Right cardiac atrium (tissue), 5 donors: ENCODE results near the gene SERPINA4. TPM values are rescaled to one million over a fixed set of nuclear protein-coding genes. Genes with fewer than 3 reads are reported as not detected.

Source experiments
- ATAC-seq, 2 donors: fragments of 200-7000 bp; cut with Tn5 transposase; one replicate each; pipeline versions ENCODE4 v1.8.0 to v1.9.1; 2020; ENCODE audit warnings: moderate library complexity in 2 of 2, mild to moderate bottlenecking in 1 of 2
- DNase-seq, 3 donors: peaks; one replicate each; pipeline ENCODE4 v3.0.0-alpha.2; 2020
- H3K27ac ChIP-seq: one replicate; pipeline ENCODE4 v1.5.1; 2013; ENCODE audit warnings: mild to moderate bottlenecking, low read length, control low read depth, moderate library complexity
- H3K27me3 ChIP-seq: one replicate; pipeline ENCODE4 v1.6.1; 2013; ENCODE audit not compliant: control insufficient read depth, insufficient read depth
- H3K4me1 ChIP-seq: one replicate; pipeline ENCODE4 v1.6.1; 2013; ENCODE audit warnings: low read length; ENCODE audit not compliant: control insufficient read depth, insufficient read depth
- H3K4me3 ChIP-seq: one replicate; pipeline ENCODE4 v1.5.1; 2013; ENCODE audit warnings: low read length, control low read depth
- H3K9me3 ChIP-seq: one replicate; pipeline ENCODE4 v1.6.1; 2013; ENCODE audit warnings: low read length; ENCODE audit not compliant: control insufficient read depth
- WGBS: extraction: QIAGEN DNeasy Blood & Tissue Kit; methylation state at CpG from one replicate; pipeline ENCODE4 v1.1.7; 2013; 5-methylcytosine and 5-hydroxymethylcytosine counted together
- intact Hi-C, 4 donors: fragments of 100-400 bp; cut with DNase I; formaldehyde crosslinking; loops; one replicate each; pipeline versions ENCODE4 v1.11.0 to v1.14.0; 2022 to 2023
- polyA plus RNA-seq: library from polyadenylated mRNA; stranded (reverse); fragments of 200-250 nt; gene quantifications from one replicate; pipeline ENCODE4 v1.2.3, GENCODE V29; 2013
- total RNA-seq, 4 donors: library from RNA; stranded (reverse); fragmentation: NEBNext Ultra II Directional; extraction: Animal tissue kit (Norgen Biotek cat#: 25700); gene quantifications; one replicate each; pipeline ENCODE4 v1.2.1, GENCODE V29; 2021
- donor health status: healthy with polysubstance abuse.
- donor health status: DM: no; HTN: yes; CAD: no.
- donor health status: DM: no; HTN: no; CAD: no.
- donor health status: DM: no; HTN: yes; CAD: no; lungs with severe emphysema.
- donor health status: DM: yes; HTN: yes; CAD: no.

Gene SERPINA4
- total and polyA plus RNA-seq, 5 donors, result not detected

GRCh38 chr14:94543449-94544124 lies 17.7 kb upstream of the SERPINA4 start:
- no peak overlapping the region for H3K4me3 ChIP-seq
- no peak overlapping the region for H3K27ac ChIP-seq
- H3K9me3 ChIP-seq, result peaks cover 3% of the 10 kb centered on the region
- intact Hi-C loops, result loop anchor here in 1 of 4 donors (10.0 kb wide), 1 partner anchor 119 kb away; no protein-coding TSS in a partner anchor
- 79% methylated on average over 15 of the region's 15 CpGs for WGBS
- ATAC-seq (no peak), DNase-seq (peak in 1 of 3 donors; percentile 40)
- no peaks in the 10 kb centered on the region for H3K27me3 ChIP-seq
- peaks cover 7% of the 10 kb centered on the region for H3K4me1 ChIP-seq

- WGBS, result 52% methylated on average over 7 of the region's 7 CpGs
- Histone ChIP-seq H3K27me3 (no peaks in the 10 kb centered on the region), H3K27ac (no peak overlapping the region), H3K4me1 (peaks cover 7% of the 10 kb centered on the region), H3K9me3 (peaks cover 3% of the 10 kb centered on the region), H3K4me3 (no peak overlapping the region)
- DNase-seq (no peak), ATAC-seq (no peak)
- intact Hi-C loops, result loop anchor here in 1 of 4 donors (10.0 kb wide), 1 partner anchor 120 kb away; no protein-coding TSS in a partner anchor
Measured at GRCh38 chr14:94544726-94545125, 16.5 kb upstream of the SERPINA4 start.

GRCh38 chr14:94545131-94545841 lies 16.0 kb upstream of the SERPINA4 start:
- ATAC-seq (no peak), DNase-seq (peak in 1 of 3 donors; percentile 26)
- Histone ChIP-seq H3K4me1 (peaks cover 5% of the 10 kb centered on the region), H3K9me3 (peaks cover 3% of the 10 kb centered on the region), H3K4me3 (no peak overlapping the region), H3K27me3 (no peaks in the 10 kb centered on the region), H3K27ac (no peak overlapping the region)
- intact Hi-C loops, result loop anchor here in 1 of 4 donors (10.0 kb wide), 1 partner anchor 120 kb away; no protein-coding TSS in a partner anchor
- 54% methylated on average over 15 of the region's 15 CpGs for WGBS

- Histone ChIP-seq H3K27ac (no peak overlapping the region), H3K4me3 (no peak overlapping the region), H3K9me3 (peaks cover 3% of the 10 kb centered on the region), H3K4me1 (no peaks in the 10 kb centered on the region), H3K27me3 (no peaks in the 10 kb centered on the region)
- 87% methylated on average over 8 of the region's 8 CpGs for WGBS
- DNase-seq, result no peak
- intact Hi-C loops, result loop anchor here in 1 of 4 donors (10.0 kb wide), 1 partner anchor 122 kb away; no protein-coding TSS in a partner anchor
- no peak for ATAC-seq
Measured at GRCh38 chr14:94547151-94547680, 14.0 kb upstream of the SERPINA4 start.

- intact Hi-C loops, result loop anchor here in 1 of 4 donors (10.0 kb wide), 1 partner anchor 123 kb away; no protein-coding TSS in a partner anchor
- WGBS, result 65% methylated on average over 4 of the region's 4 CpGs
- Histone ChIP-seq H3K4me1 (no peaks in the 10 kb centered on the region), H3K9me3 (peaks cover 3% of the 10 kb centered on the region), H3K27ac (no peak overlapping the region), H3K27me3 (no peaks in the 10 kb centered on the region), H3K4me3 (no peak overlapping the region)
- DNase-seq (peak in 1 of 3 donors; percentile 31), ATAC-seq (no peak)
Measured at GRCh38 chr14:94547726-94548125, 13.5 kb upstream of the SERPINA4 start.

- Histone ChIP-seq H3K4me3 (no peak overlapping the region), H3K27me3 (no peaks in the 10 kb centered on the region), H3K4me1 (no peaks in the 10 kb centered on the region), H3K27ac (no peak overlapping the region), H3K9me3 (peaks cover 3% of the 10 kb centered on the region)
- DNase-seq (peak in 1 of 3 donors; percentile 29), ATAC-seq (no peak)
- intact Hi-C loops, result loop anchor here in 1 of 4 donors (10.0 kb wide), 1 partner anchor 124 kb away; no protein-coding TSS in a partner anchor
- WGBS, result 78% methylated on average over 14 of the region's 14 CpGs
Measured at GRCh38 chr14:94548131-94548998, 12.9 kb upstream of the SERPINA4 start.

GRCh38 chr14:94548999-94549985 lies 11.9 kb upstream of the SERPINA4 start:
- no peak overlapping the region for H3K4me3 ChIP-seq
- H3K4me1 ChIP-seq, result no peaks in the 10 kb centered on the region
- 24% methylated on average over 24 of the region's 24 CpGs for WGBS
- no peaks in the 10 kb centered on the region for H3K27me3 ChIP-seq
- H3K9me3 ChIP-seq, result peaks cover 3% of the 10 kb centered on the region
- no peak overlapping the region for H3K27ac ChIP-seq
- intact Hi-C loops, result loop anchor here in 1 of 4 donors (10.0 kb wide), 1 partner anchor 124 kb away; no protein-coding TSS in a partner anchor
- peak; percentile 68 to 82 for ATAC-seq
- peak; percentile 55 to 83 (median 77) for DNase-seq

GRCh38 chr14:94550041-94550440 lies 11.2 kb upstream of the SERPINA4 start:
- Histone ChIP-seq H3K4me3 (no peak overlapping the region), H3K27me3 (no peaks in the 10 kb centered on the region), H3K9me3 (peaks cover 3% of the 10 kb centered on the region), H3K4me1 (no peaks in the 10 kb centered on the region), H3K27ac (no peak overlapping the region)
- no peak for DNase-seq
- intact Hi-C loops, result no loop called here
- no peak for ATAC-seq
- WGBS, result 75% methylated on average over 8 of the region's 8 CpGs

GRCh38 chr14:94555991-94556390 lies 5.3 kb upstream of the SERPINA4 start:
- H3K4me3 ChIP-seq, result no peak overlapping the region
- no peaks in the 10 kb centered on the region for H3K27me3 ChIP-seq
- no peaks in the 10 kb centered on the region for H3K9me3 ChIP-seq
- DNase-seq (no peak), ATAC-seq (no peak)
- 83% methylated on average over 9 of the region's 9 CpGs for WGBS
- intact Hi-C loops, result no loop called here
- no peaks in the 10 kb centered on the region for H3K4me1 ChIP-seq
- no peak overlapping the region for H3K27ac ChIP-seq
